Duodenal mucosa (tissue), 2 donors: ENCODE data around the gene TMEM51.

Experiments
- H3K27ac ChIP-seq: one replicate; pipeline ENCODE4 v1.7.0; 2013; ENCODE audit warnings: low read depth, low read length
- H3K27me3 ChIP-seq, 2 donors: one replicate each; pipeline ENCODE4 v1.7.0; 2013; ENCODE audit warnings: low read length in 2 of 2, control low read depth in 1 of 2; ENCODE audit not compliant: insufficient read depth in 2 of 2, control insufficient read depth in 1 of 2
- H3K36me3 ChIP-seq, 2 donors: one replicate each; pipeline ENCODE4 v1.7.0; 2013; ENCODE audit warnings: low read length in 2 of 2, control low read depth in 1 of 2; ENCODE audit not compliant: insufficient read depth in 2 of 2, control insufficient read depth in 1 of 2
- H3K4me1 ChIP-seq, 2 donors: one replicate each; pipeline ENCODE4 v1.7.0; 2013; ENCODE audit warnings: low read length in 2 of 2, control low read depth in 1 of 2; ENCODE audit not compliant: insufficient read depth in 2 of 2, control insufficient read depth in 1 of 2
- H3K4me3 ChIP-seq, 2 donors: one replicate each; pipeline ENCODE4 v1.7.0; 2013; ENCODE audit warnings: low read length in 2 of 2, low read depth in 1 of 2
- H3K9ac ChIP-seq, 2 donors: one replicate each; pipeline ENCODE4 v1.7.0; 2013; ENCODE audit warnings: low read length in 2 of 2, low read depth in 1 of 2
- H3K9me3 ChIP-seq, 2 donors: one replicate each; pipeline ENCODE4 v1.7.0; 2013; ENCODE audit warnings: low read length in 2 of 2, control low read depth in 1 of 2; ENCODE audit not compliant: control insufficient read depth in 1 of 2

TMEM51 gene

GRCh38 chr1:15213341-15213821 lies 59.8 kb downstream of the TMEM51 start:
- Histone ChIP-seq H3K27me3 (no peaks in the 10 kb centered on the region), H3K36me3 (peaks cover 0 to 14% of the 10 kb centered on the region in 2 donors), H3K4me1 (peaks cover 6 to 14% of the 10 kb centered on the region in 2 donors), H3K27ac (no peak overlapping the region), H3K9me3 (no peaks in the 10 kb centered on the region), H3K9ac (no peak overlapping the region), H3K4me3 (no peak overlapping the region)

DNA sequence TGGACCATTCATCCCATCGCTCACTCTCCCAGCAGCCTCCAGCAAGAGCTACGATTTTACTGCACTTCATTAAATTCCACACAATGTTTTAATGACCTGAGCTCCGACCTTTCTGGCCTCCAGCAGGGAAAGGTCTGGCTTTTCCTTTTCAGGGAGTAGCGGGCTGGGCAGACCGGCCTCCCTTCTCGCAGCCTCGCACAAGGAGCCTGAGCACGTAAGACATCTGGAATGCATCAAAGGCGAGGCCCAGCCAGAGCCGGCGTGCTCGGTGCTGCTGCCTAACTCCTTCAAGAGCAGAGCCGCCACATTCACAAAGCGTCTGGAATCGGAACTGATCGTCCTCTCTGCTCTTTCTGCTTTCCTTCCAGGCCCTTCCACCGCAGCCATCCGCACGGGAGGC lies 61.0 kb downstream of the TMEM51 start:
- Histone ChIP-seq H3K27ac (no peak overlapping the region), H3K4me1 (peaks cover 6 to 17% of the 10 kb centered on the region in 2 donors), H3K9ac (no peak overlapping the region), H3K36me3 (peaks cover 0 to 20% of the 10 kb centered on the region in 2 donors), H3K4me3 (no peak overlapping the region), H3K9me3 (no peaks in the 10 kb centered on the region), H3K27me3 (no peaks in the 10 kb centered on the region)

DNA sequence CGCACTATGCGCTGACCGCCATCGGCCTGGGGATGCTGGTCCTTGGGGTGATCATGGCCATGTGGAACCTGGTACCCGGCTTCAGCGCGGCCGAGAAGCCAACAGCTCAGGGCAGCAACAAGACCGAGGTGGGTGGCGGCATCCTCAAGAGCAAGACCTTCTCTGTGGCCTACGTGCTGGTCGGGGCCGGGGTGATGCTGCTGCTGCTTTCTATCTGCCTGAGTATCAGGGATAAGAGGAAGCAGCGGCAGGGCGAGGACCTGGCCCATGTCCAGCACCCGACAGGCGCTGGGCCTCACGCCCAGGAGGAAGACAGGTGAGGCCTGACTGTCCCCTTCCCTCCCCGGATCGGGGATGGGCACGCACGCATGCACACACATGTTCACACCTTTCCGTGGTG lies 61.6 kb downstream of the TMEM51 start:
- Histone ChIP-seq H3K36me3 (peaks cover 0 to 26% of the 10 kb centered on the region in 2 donors), H3K4me3 (no peak overlapping the region), H3K9me3 (no peaks in the 10 kb centered on the region), H3K27ac (no peak overlapping the region), H3K4me1 (peaks cover 6 to 17% of the 10 kb centered on the region in 2 donors), H3K27me3 (no peaks in the 10 kb centered on the region), H3K9ac (no peak overlapping the region)

- Histone ChIP-seq H3K27ac (no peak overlapping the region), H3K9me3 (no peaks in the 10 kb centered on the region), H3K27me3 (no peaks in the 10 kb centered on the region), H3K36me3 (peaks cover 0 to 30% of the 10 kb centered on the region in 2 donors), H3K9ac (no peak overlapping the region), H3K4me1 (peaks cover 18 to 28% of the 10 kb centered on the region in 2 donors), H3K4me3 (no peak overlapping the region)
Measured at GRCh38 chr1:15217654-15218053, 64.1 kb downstream of the TMEM51 start.

- Histone ChIP-seq H3K36me3 (peaks cover 0 to 30% of the 10 kb centered on the region in 2 donors), H3K9me3 (no peaks in the 10 kb centered on the region), H3K27me3 (no peaks in the 10 kb centered on the region), H3K27ac (no peak overlapping the region), H3K9ac (no peak overlapping the region), H3K4me1 (peaks cover 17 to 23% of the 10 kb centered on the region in 2 donors), H3K4me3 (no peak overlapping the region)
Measured at GRCh38 chr1:15218287-15219279, 65.0 kb downstream of the TMEM51 start.

GRCh38 chr1:15219280-15220023 lies 65.9 kb downstream of the TMEM51 start:
- Histone ChIP-seq H3K4me3 (no peak overlapping the region), H3K36me3 (peaks cover 0 to 30% of the 10 kb centered on the region in 2 donors), H3K27ac (no peak overlapping the region), H3K9me3 (no peaks in the 10 kb centered on the region), H3K9ac (no peak overlapping the region), H3K4me1 (peaks cover 17 to 32% of the 10 kb centered on the region in 2 donors), H3K27me3 (no peaks in the 10 kb centered on the region)

- Histone ChIP-seq H3K36me3 (peaks cover 0 to 25% of the 10 kb centered on the region in 2 donors), H3K27me3 (no peaks in the 10 kb centered on the region), H3K9me3 (no peaks in the 10 kb centered on the region), H3K9ac (no peak overlapping the region), H3K4me3 (no peak overlapping the region), H3K4me1 (peaks cover 17 to 32% of the 10 kb centered on the region in 2 donors), H3K27ac (no peak overlapping the region)
Measured at GRCh38 chr1:15220024-15220392, 66.5 kb downstream of the TMEM51 start.

DNA sequence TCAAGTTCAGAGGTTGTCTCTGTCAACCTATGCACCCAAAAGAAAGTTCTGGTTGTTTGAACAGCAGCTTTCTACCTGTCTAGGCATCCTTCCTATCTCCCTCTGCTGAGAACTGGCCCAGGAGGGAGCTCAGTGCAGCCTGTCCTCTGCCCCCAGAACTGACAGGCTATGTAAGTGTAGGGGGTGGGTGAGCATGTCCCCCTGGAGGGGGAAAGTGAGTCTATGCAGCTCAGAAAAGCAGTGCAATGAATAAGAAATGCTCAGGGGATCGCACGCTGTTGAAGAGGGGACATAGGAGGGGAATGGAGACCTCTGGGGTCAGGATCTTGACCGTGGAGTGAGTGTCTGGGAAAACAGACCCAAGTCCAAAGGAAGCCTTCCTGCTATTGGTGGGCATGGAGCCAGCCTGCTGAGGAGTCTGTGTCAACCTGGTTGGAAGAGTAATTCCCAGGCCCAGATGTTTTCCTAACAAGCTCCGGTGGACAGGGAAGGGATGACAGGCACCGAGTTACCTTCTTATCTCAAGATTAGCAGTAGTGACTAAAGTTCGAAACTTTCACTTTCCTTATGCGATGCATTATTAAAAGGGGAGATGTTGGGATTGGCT lies 67.4 kb downstream of the TMEM51 start:
- H3K4me1 ChIP-seq, result peaks cover 17 to 32% of the 10 kb centered on the region in 2 donors
- no peaks in the 10 kb centered on the region for H3K27me3 ChIP-seq
- peak overlapping the region in 1 of 2 donors; percentile 3 for H3K9ac ChIP-seq
- H3K36me3 ChIP-seq, result peaks cover 0 to 18% of the 10 kb centered on the region in 2 donors
- H3K4me3 ChIP-seq, result no peak overlapping the region
- no peaks in the 10 kb centered on the region for H3K9me3 ChIP-seq
- H3K27ac ChIP-seq, result no peak overlapping the region

DNA sequence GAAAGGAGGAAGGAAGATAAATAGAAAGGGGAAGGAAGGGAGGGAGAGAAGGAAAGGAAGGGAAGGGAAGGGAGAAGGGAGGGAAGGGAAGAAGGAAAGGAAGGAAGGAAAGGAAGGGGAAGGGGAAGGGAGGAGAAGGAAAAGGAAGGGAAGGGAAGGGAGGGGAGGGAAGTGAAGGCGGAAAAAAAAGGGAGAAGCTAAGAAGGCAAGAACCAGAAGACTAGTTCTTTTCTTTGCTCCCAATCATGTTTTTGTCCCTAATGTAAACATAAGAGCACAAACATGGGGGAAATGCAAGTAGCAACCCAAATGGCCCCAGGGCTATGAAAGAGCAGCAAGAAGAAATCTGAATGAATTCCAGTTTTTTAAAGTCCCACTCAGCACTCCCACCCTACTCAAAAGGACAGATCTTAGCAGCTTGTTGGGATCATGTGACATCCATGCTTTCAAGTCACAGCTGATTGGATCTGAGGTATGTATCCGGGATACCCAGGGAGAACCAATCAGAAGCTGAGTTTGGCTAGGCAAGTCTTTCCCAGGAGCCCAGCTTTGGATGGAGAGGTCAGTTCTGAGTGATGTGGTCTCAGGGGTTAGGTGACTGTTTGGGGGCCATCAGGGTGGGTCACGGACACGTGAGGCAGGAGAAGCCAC lies 69.2 kb downstream of the TMEM51 start:
- Histone ChIP-seq H3K27ac (no peak overlapping the region), H3K4me1 (peaks cover 17 to 32% of the 10 kb centered on the region in 2 donors), H3K4me3 (no peak overlapping the region), H3K9me3 (no peaks in the 10 kb centered on the region), H3K9ac (no peak overlapping the region), H3K36me3 (peaks cover 0 to 18% of the 10 kb centered on the region in 2 donors), H3K27me3 (no peaks in the 10 kb centered on the region)
